GM12875 (cell line): ENCODE results near the gene VCAN.

Experiments
- H3K4me3 ChIP-seq: one replicate; pipeline ENCODE4 v1.5.1; 2011; ENCODE audit warnings: low read depth, low read length, control low read depth
- TF ChIP-seq, protein P1 (sequence below): IDR thresholded peaks from 2 replicates; pipeline ENCODE4 v1.5.1; 2011; ENCODE audit warnings: low read depth, mild to moderate bottlenecking, control low read depth, inconsistent platforms, low read length, moderate library complexity, borderline replicate concordance; ENCODE audit not compliant: insufficient read depth

VCAN gene

DNA sequence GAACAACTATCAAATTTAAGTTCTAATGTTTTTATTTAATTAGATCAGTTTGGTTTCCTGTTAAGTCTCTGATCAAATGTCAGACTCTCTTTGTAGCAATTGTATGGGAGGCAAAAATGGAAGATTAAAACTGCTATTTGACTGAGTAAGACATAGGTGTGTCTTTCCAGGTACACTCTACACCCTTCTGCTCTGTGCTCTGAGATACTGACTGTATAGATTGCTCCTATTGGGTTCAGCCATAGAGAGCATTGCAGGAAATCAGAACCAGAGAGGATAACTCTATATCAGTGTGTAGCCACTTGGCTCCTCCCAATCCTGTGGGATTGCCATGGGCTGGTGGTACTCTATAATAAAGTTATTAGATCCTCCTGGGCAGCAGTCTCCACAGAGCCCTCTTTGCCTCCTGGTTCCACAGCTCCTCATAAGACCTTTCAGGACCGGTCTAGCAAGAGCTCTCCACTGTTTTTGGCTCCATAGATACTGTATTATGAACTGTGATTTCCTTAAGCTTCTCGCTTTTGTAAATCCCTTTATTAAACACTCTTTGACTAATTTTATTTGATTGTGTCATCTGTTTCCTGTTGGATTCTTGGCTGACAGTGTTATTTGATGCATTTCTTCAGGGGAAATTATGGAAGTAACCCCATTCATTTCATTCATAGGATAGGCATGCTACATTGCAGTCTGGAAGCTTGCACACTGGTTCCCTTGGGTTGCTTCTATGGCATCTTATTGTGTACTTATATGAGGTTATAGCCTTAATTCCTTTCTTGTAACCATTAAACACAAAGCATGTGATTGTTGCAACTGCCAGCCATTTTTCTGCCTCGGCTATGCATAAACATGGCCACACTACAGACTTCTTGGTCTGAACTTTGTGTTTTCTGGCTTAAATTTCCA is 115.6 kb downstream of the VCAN start:
- H3K4me3 ChIP-seq = no peak overlapping the region
- TF ChIP-seq, protein P1, sequence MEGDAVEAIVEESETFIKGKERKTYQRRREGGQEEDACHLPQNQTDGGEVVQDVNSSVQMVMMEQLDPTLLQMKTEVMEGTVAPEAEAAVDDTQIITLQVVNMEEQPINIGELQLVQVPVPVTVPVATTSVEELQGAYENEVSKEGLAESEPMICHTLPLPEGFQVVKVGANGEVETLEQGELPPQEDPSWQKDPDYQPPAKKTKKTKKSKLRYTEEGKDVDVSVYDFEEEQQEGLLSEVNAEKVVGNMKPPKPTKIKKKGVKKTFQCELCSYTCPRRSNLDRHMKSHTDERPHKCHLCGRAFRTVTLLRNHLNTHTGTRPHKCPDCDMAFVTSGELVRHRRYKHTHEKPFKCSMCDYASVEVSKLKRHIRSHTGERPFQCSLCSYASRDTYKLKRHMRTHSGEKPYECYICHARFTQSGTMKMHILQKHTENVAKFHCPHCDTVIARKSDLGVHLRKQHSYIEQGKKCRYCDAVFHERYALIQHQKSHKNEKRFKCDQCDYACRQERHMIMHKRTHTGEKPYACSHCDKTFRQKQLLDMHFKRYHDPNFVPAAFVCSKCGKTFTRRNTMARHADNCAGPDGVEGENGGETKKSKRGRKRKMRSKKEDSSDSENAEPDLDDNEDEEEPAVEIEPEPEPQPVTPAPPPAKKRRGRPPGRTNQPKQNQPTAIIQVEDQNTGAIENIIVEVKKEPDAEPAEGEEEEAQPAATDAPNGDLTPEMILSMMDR = no peak

GRCh38 chr5:83589786-83590185 is 118.2 kb downstream of the VCAN start:
- TF ChIP-seq, protein P1 = no peak
- H3K4me3 ChIP-seq = no peak overlapping the region

DNA sequence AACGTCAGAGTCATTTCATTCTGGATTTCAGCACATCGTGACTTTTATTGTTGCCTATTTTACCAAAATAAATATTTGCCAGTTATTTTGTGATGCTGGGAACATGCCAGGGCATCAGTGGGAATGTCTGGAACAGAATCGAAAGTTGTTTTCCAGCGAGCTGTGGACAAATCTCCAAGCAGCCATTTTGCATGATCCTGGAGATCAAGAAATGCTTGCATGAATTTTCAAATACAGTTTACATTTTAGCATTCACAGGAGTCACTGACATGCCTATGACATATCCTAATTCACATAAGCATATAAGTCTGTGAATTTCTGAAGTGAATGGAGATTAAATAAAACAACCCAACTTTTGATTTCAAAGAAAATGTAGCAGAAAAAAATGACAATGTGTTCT is 119.4 kb downstream of the VCAN start:
- TF ChIP-seq, protein P1 = no peak

DNA sequence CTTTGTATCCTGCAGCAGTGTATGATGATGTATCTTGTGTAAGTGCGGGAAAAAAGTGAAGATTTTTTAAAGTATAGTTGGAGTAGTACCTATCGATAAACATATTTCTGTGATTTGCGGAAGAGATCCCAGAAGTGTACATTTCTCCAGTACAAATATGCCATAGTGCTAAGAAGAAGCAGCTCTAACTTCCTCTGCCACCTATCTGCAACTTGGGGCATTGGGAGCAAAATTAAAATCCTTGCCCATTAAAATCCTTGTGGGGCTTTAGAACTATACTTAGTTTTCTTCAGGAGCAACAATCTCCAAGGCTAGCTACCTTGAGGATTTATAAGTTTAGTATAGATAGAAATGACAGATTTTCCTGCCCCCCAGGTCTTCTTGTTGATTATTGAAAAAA is 123.7 kb downstream of the VCAN start:
- TF ChIP-seq, protein P1 = no peak

More for the DNA sequence above, 119.4 kb downstream of the VCAN start:
- H3K4me3 ChIP-seq = no peak overlapping the region

DNA sequence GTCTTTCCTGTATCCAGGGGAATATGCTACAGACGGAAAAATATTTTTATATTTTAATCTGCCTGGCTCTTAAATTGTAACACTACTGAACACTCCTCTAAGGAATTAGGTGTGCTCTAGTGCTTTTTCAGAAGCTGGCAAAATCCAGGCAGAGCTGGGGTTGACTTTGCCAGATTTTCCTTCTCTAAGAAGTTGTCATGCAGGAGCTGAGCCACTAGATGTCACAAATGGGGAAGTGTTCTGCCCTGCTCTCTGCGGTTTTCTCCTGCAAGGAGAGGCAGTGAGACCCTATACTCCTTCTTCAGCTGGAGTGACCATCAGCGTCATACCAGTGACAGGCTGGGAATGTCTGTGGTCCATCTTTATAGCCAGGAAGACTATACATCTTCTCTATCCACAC is 136.6 kb downstream of the VCAN start:
- no peak overlapping the region for H3K4me3 ChIP-seq
- TF ChIP-seq, protein P1 = peak; percentile 61

More for the DNA sequence above, 123.7 kb downstream of the VCAN start:
- H3K4me3 ChIP-seq = no peak overlapping the region

- no peak overlapping the region for H3K4me3 ChIP-seq
- TF ChIP-seq, protein P1 = no peak
These were observed 143.3 kb downstream of the VCAN start for GRCh38 chr5:83614841-83615240.

- TF ChIP-seq, protein P1 = no peak
- H3K4me3 ChIP-seq = no peak overlapping the region
These were observed 156.8 kb downstream of the VCAN start for GRCh38 chr5:83628360-83628759.
